ENCODE data around the gene ALKBH2. TPM values are rescaled to one million over a fixed set of nuclear protein-coding genes. Genes with fewer than 3 reads are reported as not detected.

Gene ALKBH2
- total RNA-seq, 1 donor from 2014 or later = 10.6 TPM

GRCh38 chr12:109134186-109134917, 41.1 kb upstream of the ALKBH2 start:
- H3K27me3 Mint-ChIP-seq (ENCODE audit: low read depth) = peaks cover 12% of the 10 kb centered on the region
- no peak for DNase-seq (ENCODE audit: low spot score)
- peaks cover 4% of the 10 kb centered on the region for H3K36me3 Mint-ChIP-seq (ENCODE audit: low read depth)
- peaks cover 16% of the 10 kb centered on the region for H3K9me3 Mint-ChIP-seq (ENCODE audit: low read depth)
- H3K27ac Mint-ChIP-seq (ENCODE audit: unreplicated experiment) = no peak overlapping the region
- no peak overlapping the region for H3K4me3 Mint-ChIP-seq (ENCODE audit: unreplicated experiment)
- peak; percentile 76 for TF ChIP-seq CTCF (IDR thresholded peaks at IDR 0.05)
- no peaks in the 10 kb centered on the region for H3K4me1 Mint-ChIP-seq (ENCODE audit: low read depth)

GRCh38 chr12:109131154-109132050, 38.1 kb upstream of the ALKBH2 start:
- H3K4me3 Mint-ChIP-seq (ENCODE audit: unreplicated experiment) = no peak overlapping the region
- no peak for TF ChIP-seq CTCF (IDR thresholded peaks at IDR 0.05)
- no peak for DNase-seq (ENCODE audit: low spot score)
- H3K27me3 Mint-ChIP-seq (ENCODE audit: low read depth) = peaks cover 12% of the 10 kb centered on the region
- H3K9me3 Mint-ChIP-seq (ENCODE audit: low read depth) = peaks cover 12% of the 10 kb centered on the region
- peaks cover 2% of the 10 kb centered on the region for H3K36me3 Mint-ChIP-seq (ENCODE audit: low read depth)
- H3K27ac Mint-ChIP-seq (ENCODE audit: unreplicated experiment) = no peak overlapping the region
- no peaks in the 10 kb centered on the region for H3K4me1 Mint-ChIP-seq (ENCODE audit: low read depth)

GRCh38 chr12:109130297-109131153, 37.3 kb upstream of the ALKBH2 start:
- H3K27ac Mint-ChIP-seq (ENCODE audit: unreplicated experiment) = no peak overlapping the region
- peaks cover 12% of the 10 kb centered on the region for H3K27me3 Mint-ChIP-seq (ENCODE audit: low read depth)
- peaks cover 7% of the 10 kb centered on the region for H3K9me3 Mint-ChIP-seq (ENCODE audit: low read depth)
- no peak for TF ChIP-seq CTCF (IDR thresholded peaks at IDR 0.05)
- H3K4me1 Mint-ChIP-seq (ENCODE audit: low read depth) = no peaks in the 10 kb centered on the region
- H3K4me3 Mint-ChIP-seq (ENCODE audit: unreplicated experiment) = no peak overlapping the region
- peaks cover 1% of the 10 kb centered on the region for H3K36me3 Mint-ChIP-seq (ENCODE audit: low read depth)
- no peak for DNase-seq (ENCODE audit: low spot score)

GRCh38 chr12:109127533-109128242, 34.4 kb upstream of the ALKBH2 start:
- Mint-ChIP-seq H3K27ac (ENCODE audit: unreplicated experiment) (no peak overlapping the region), H3K9me3 (ENCODE audit: low read depth) (no peaks in the 10 kb centered on the region), H3K4me3 (ENCODE audit: unreplicated experiment) (no peak overlapping the region), H3K36me3 (ENCODE audit: low read depth) (no peaks in the 10 kb centered on the region), H3K4me1 (ENCODE audit: low read depth) (no peaks in the 10 kb centered on the region), H3K27me3 (ENCODE audit: low read depth) (peaks cover 6% of the 10 kb centered on the region)
- no peak for TF ChIP-seq CTCF (IDR thresholded peaks at IDR 0.05)
- DNase-seq (ENCODE audit: low spot score) = no peak

Measured in chondrocyte (in vitro differentiated cells).